LHCN-M2 (cell line): ENCODE data around the gene HMGB1. TPM values are rescaled to one million over a fixed set of nuclear protein-coding genes. Genes with fewer than 3 reads are reported as not detected.

Experiments
- DNase-seq: peaks from one replicate; pipeline ENCODE4 v3.0.0-alpha.2; 2012; ENCODE audit warnings: low read depth
- total RNA-seq: library from RNA; depleted of rRNA; stranded (reverse); fragments of >200 nt; gene quantifications from 2 replicates; pipeline ENCODE4 v1.2.3, GENCODE V29; 2014

HMGB1 gene
- total RNA-seq, 1 experiment from 2014 or later, result 626 TPM

GRCh38 chr13:30431269-30431940 is 34.3 kb downstream of the HMGB1 start:
- DNase-seq, result peak; percentile 56

GRCh38 chr13:30429721-30430694 is 35.7 kb downstream of the HMGB1 start:
- peak; percentile 93 for DNase-seq

GRCh38 chr13:30429235-30429634 is 36.5 kb downstream of the HMGB1 start:
- DNase-seq, result no peak

GRCh38 chr13:30423891-30424290 is 41.8 kb downstream of the HMGB1 start:
- DNase-seq, result no peak

- peak; percentile 50 for DNase-seq
Observed at GRCh38 chr13:30422054-30422839, 43.5 kb downstream of the HMGB1 start, which contains the start of gene UBE2L5. Gene UBE2L5 (plus strand): TSS chr13:30422493. CDS start chr13:30427991, 5,498 bp downstream.

GRCh38 chr13:30421093-30422053 is 44.4 kb downstream of the HMGB1 start:
- peak; percentile 75 for DNase-seq

GRCh38 chr13:30418717-30419459 is 46.8 kb downstream of the HMGB1 start:
- no peak for DNase-seq

- no peak for DNase-seq
Observed at GRCh38 chr13:30418075-30418716, 47.5 kb downstream of the HMGB1 start.

- no peak for DNase-seq
Observed at GRCh38 chr13:30416471-30416870, 49.3 kb downstream of the HMGB1 start.

- DNase-seq, result no peak
Observed at GRCh38 chr13:30415430-30416030, 50.2 kb downstream of the HMGB1 start.

GRCh38 chr13:30413842-30414241 is 51.9 kb downstream of the HMGB1 start:
- no peak for DNase-seq

- no peak for DNase-seq
Observed at GRCh38 chr13:30412346-30412745, 53.4 kb downstream of the HMGB1 start.

GRCh38 chr13:30410705-30411125 is 55.0 kb downstream of the HMGB1 start:
- DNase-seq, result no peak

- DNase-seq, result peak; percentile 80
Observed at GRCh38 chr13:30409886-30410704, 55.6 kb downstream of the HMGB1 start.

- DNase-seq, result peak; percentile 85
Observed at GRCh38 chr13:30408319-30409101, 57.2 kb downstream of the HMGB1 start.

- no peak for DNase-seq
Observed at GRCh38 chr13:30406779-30407416, 58.8 kb downstream of the HMGB1 start.
